DOHH2 (cell line): Measurements from ENCODE around the gene ZNF385C.

Source experiments
- H3F3A ChIP-seq: fragments of 200-600 bp; sonication (generic), shearing (Covaris generic); 2 replicates; pipeline ENCODE4 v1.6.0; 2016; ENCODE audit warnings: antibody characterized with exemption, mild to moderate bottlenecking; ENCODE audit not compliant: control insufficient read depth, insufficient read depth
- H3K27ac ChIP-seq: fragments of 200-600 bp; sonication (generic); 2 replicates; pipeline ENCODE4 v1.5.1; 2014; ENCODE audit warnings: low read depth, mild to moderate bottlenecking, low read length, moderate library complexity
- H3K27me3 ChIP-seq: fragments of 200-600 bp; sonication (generic); 2 replicates; pipeline ENCODE4 v1.6.1; 2014; ENCODE audit warnings: mild to moderate bottlenecking, low read length, mixed read lengths; ENCODE audit not compliant: control insufficient read depth
- H3K36me3 ChIP-seq: fragments of 200-600 bp; sonication (generic); 2 replicates; pipeline ENCODE4 v1.6.1; 2014; ENCODE audit warnings: mild to moderate bottlenecking, low read length, moderate library complexity, mixed read lengths; ENCODE audit not compliant: control insufficient read depth
- H3K4me1 ChIP-seq: fragments of 200-600 bp; sonication (generic); 2 replicates; pipeline ENCODE4 v1.6.1; 2014; ENCODE audit warnings: mild to moderate bottlenecking, low read length, mixed read lengths; ENCODE audit not compliant: control insufficient read depth
- H3K4me2 ChIP-seq: fragments of 200-600 bp; sonication (generic); 2 replicates; pipeline ENCODE4 v1.6.0; 2014; ENCODE audit warnings: mild to moderate bottlenecking, low read length, moderate library complexity
- H3K4me3 ChIP-seq: fragments of 200-600 bp; sonication (generic); 2 replicates; pipeline ENCODE4 v1.5.1; 2014; ENCODE audit warnings: mild to moderate bottlenecking, low read length, mixed read lengths
- H3K79me2 ChIP-seq: fragments of 200-600 bp; sonication (generic); 2 replicates; pipeline ENCODE4 v1.6.1; 2014; ENCODE audit warnings: mild to moderate bottlenecking, low read length, mixed read lengths; ENCODE audit not compliant: control insufficient read depth
- H3K9me2 ChIP-seq: fragments of 200-600 bp; sonication (generic); replicated peaks from 2 replicates; pipeline ENCODE4 v1.6.1; 2014; ENCODE audit warnings: mild to moderate bottlenecking, low read length, mixed read lengths; ENCODE audit not compliant: control insufficient read depth
- H3K9me3 ChIP-seq: fragments of 200-600 bp; sonication (generic); 2 replicates; pipeline ENCODE4 v1.6.1; 2014; ENCODE audit warnings: antibody characterized with exemption, low read length, mixed read lengths; ENCODE audit not compliant: control insufficient read depth, insufficient read depth
- H4K20me1 ChIP-seq: fragments of 200-600 bp; sonication (generic); 2 replicates; pipeline ENCODE4 v1.6.0; 2014; ENCODE audit warnings: low read depth, mild to moderate bottlenecking, antibody characterized with exemption, low read length, moderate library complexity; ENCODE audit not compliant: control insufficient read depth, insufficient read depth
- EZH2phosphoT487 ChIP-seq: fragments of 200-600 bp; sonication (generic); IDR thresholded peaks from 2 replicates; pipeline ENCODE4 v1.6.1; 2017; ENCODE audit warnings: borderline replicate concordance, mild to moderate bottlenecking, antibody characterized with exemption, low read length, moderate library complexity, mixed read lengths
- TF ChIP-seq, protein P1 (sequence below): fragments of 200-600 bp; sonication (generic); IDR thresholded peaks from one replicate; pipeline ENCODE4 v1.5.1; 2014; ENCODE audit warnings: antibody characterized with exemption, mild to moderate bottlenecking, low read depth, low read length; ENCODE audit not compliant: poor library complexity, severe bottlenecking

Gene ZNF385C

DNA sequence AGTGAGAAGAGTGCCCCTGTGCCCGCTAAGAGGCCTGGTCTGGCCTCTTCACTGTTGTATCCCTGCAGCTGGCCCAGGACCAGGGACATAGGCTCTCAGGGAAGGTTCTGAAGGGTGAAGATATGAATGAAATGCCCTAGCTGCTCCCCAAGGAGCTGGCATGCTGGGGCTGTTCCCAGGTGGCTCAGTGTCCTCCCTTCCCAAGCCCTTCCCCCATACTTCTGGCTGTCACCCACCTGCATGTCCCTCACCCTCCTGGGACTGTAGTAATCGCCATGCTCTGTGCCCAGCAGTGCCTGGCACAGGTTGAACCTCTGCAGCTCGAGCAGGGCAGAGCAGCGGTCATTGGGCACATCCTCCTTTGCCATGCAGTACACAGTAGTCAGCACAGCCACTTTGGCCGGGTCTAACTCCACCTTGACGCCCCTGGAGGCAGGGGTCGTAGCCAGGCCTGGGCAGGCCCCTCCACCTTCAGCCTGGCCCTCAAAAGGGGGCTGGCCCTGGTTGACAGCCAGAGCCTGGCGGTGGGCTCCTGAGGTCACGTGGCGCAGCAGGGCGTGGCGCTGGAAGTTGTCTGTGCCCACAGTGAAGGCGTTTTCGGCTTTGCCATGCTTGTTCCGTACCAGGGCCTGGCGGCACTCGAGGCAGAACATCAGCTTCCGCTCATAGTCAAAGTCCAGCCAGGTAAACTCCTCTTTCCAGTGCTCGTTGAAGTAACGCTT lies 55.5 kb downstream of the ZNF385C start:
- H3K36me3 ChIP-seq: no peaks in the 10 kb centered on the region
- H3K4me3 ChIP-seq: no peak overlapping the region
- H3K27me3 ChIP-seq: peaks cover 17% of the 10 kb centered on the region
- no peaks in the 10 kb centered on the region for H3K9me2 ChIP-seq
- H3F3A ChIP-seq: no peaks in the 10 kb centered on the region
- TF ChIP-seq, protein P1, sequence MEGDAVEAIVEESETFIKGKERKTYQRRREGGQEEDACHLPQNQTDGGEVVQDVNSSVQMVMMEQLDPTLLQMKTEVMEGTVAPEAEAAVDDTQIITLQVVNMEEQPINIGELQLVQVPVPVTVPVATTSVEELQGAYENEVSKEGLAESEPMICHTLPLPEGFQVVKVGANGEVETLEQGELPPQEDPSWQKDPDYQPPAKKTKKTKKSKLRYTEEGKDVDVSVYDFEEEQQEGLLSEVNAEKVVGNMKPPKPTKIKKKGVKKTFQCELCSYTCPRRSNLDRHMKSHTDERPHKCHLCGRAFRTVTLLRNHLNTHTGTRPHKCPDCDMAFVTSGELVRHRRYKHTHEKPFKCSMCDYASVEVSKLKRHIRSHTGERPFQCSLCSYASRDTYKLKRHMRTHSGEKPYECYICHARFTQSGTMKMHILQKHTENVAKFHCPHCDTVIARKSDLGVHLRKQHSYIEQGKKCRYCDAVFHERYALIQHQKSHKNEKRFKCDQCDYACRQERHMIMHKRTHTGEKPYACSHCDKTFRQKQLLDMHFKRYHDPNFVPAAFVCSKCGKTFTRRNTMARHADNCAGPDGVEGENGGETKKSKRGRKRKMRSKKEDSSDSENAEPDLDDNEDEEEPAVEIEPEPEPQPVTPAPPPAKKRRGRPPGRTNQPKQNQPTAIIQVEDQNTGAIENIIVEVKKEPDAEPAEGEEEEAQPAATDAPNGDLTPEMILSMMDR: no peak
- no peak for TF ChIP-seq EZH2phosphoT487
- no peaks in the 10 kb centered on the region for H3K79me2 ChIP-seq
- no peak overlapping the region for H3K27ac ChIP-seq
- H3K4me2 ChIP-seq: no peak overlapping the region
- no peaks in the 10 kb centered on the region for H3K4me1 ChIP-seq
- H3K9me3 ChIP-seq: no peaks in the 10 kb centered on the region
- H4K20me1 ChIP-seq: no peaks in the 10 kb centered on the region

DNA sequence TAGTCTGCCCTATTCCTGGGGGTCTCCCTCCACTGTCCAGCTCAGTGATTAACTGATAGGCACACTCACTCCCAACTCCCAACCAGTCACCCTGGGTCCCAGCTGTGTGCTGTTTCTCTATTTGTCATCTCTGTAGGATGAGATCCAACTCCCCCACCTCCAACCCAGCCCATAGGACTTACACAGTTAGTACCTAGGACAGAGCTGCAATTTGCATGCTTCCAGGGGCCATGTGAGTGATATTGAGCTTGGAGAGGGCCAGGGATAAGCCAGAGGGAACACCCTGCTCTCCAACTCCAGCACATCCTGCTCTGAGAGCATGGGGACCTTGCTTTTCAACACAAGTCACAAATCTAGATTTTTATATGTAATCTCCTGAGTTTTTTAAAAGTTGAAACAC lies 56.7 kb downstream of the ZNF385C start:
- no peaks in the 10 kb centered on the region for H3K36me3 ChIP-seq
- no peak for TF ChIP-seq EZH2phosphoT487
- TF ChIP-seq, protein P1: no peak
- H3K4me2 ChIP-seq: no peak overlapping the region
- no peaks in the 10 kb centered on the region for H3K4me1 ChIP-seq
- no peaks in the 10 kb centered on the region for H4K20me1 ChIP-seq
- H3K9me2 ChIP-seq: no peaks in the 10 kb centered on the region
- H3K27me3 ChIP-seq: peaks cover 17% of the 10 kb centered on the region
- no peaks in the 10 kb centered on the region for H3F3A ChIP-seq
- H3K9me3 ChIP-seq: no peaks in the 10 kb centered on the region
- no peak overlapping the region for H3K4me3 ChIP-seq
- no peak overlapping the region for H3K27ac ChIP-seq
- H3K79me2 ChIP-seq: no peaks in the 10 kb centered on the region

DNA sequence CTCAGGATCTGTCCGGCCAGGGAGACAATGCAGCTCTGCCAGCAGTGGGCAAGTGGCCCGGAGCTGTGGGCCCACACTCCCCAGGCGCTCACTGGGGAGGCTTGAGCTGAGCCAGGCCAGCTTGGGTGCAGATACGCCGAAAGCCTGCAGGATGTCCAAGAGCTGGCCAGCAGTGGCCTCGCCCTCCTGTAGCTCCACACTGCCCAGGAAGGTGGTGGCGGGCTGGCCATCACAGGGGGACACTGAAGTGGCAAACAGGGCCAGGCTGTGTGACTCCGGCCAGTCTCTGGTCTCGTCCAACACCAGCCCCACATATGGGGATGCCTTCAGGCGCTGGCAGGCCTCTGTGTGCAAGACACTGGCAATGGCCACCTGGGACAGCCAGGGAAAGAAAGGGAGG lies 57.5 kb downstream of the ZNF385C start:
- TF ChIP-seq, protein P1: no peak
- TF ChIP-seq EZH2phosphoT487: no peak
- no peaks in the 10 kb centered on the region for H3K79me2 ChIP-seq
- no peaks in the 10 kb centered on the region for H3K36me3 ChIP-seq
- H3K4me2 ChIP-seq: no peak overlapping the region
- H3K27ac ChIP-seq: no peak overlapping the region
- no peaks in the 10 kb centered on the region for H3K4me1 ChIP-seq
- no peaks in the 10 kb centered on the region for H3K9me3 ChIP-seq
- H4K20me1 ChIP-seq: no peaks in the 10 kb centered on the region
- peaks cover 17% of the 10 kb centered on the region for H3K27me3 ChIP-seq
- H3K4me3 ChIP-seq: no peak overlapping the region
- H3F3A ChIP-seq: no peaks in the 10 kb centered on the region
- H3K9me2 ChIP-seq: no peaks in the 10 kb centered on the region
